ENCODE measurements around the gene YBX1. TPM values are rescaled to one million over a fixed set of nuclear protein-coding genes. Genes with fewer than 3 reads are reported as not detected.

YBX1 gene
- total RNA-seq, 3 donors from 2014 or later (not counting 1 experiment from before 2014, with no cell fraction given), result 239 to 305 (median 279) TPM

DNA sequence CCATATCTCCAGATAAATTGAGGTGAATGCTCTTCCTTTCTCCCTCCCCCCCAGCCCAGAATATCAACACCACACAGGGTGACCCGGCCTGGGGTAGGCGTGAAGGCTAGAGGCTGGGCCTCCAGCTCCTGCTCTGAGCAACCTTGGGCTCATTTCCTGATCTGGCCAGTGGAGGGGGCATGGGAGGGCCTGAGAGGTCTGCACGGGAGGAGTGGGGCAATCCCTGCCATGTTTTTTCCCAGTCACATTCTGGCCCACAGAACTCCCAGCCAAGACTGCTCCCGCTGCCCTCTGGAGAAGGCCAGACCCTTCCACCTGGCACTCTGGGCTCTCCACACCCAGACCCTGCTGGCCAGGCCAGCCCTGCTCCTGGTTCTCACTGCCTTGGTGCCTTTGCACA is 53.9 kb downstream of the YBX1 start:
- Histone ChIP-seq H3K27ac (ENCODE audit: low read length) (no peak overlapping the region), H3K9me3 (ENCODE audit: control insufficient read depth, insufficient read depth, low read length) (no peaks in the 10 kb centered on the region), H3K36me3 (ENCODE audit: control insufficient read depth, insufficient read depth, low read length) (no peaks in the 10 kb centered on the region), H3K27me3 (ENCODE audit: control insufficient read depth, insufficient read depth, low read length) (no peaks in the 10 kb centered on the region), H3K4me1 (ENCODE audit: control insufficient read depth, insufficient read depth, low read length) (peaks cover 15% of the 10 kb centered on the region), H3K4me3 (ENCODE audit: low read length) (no peak overlapping the region)
- H3K9me3 Mint-ChIP-seq, result no peaks in the 10 kb centered on the region
- H3K4me1 Mint-ChIP-seq, result peaks cover 0 to 11% of the 10 kb centered on the region in 2 donors
- no peak for DNase-seq
- intact Hi-C loops (cut with micrococcal nuclease), result no loop called here
- ATAC-seq, result no peak
- no peaks in the 10 kb centered on the region for H3K36me3 Mint-ChIP-seq
- TF ChIP-seq, protein P1, sequence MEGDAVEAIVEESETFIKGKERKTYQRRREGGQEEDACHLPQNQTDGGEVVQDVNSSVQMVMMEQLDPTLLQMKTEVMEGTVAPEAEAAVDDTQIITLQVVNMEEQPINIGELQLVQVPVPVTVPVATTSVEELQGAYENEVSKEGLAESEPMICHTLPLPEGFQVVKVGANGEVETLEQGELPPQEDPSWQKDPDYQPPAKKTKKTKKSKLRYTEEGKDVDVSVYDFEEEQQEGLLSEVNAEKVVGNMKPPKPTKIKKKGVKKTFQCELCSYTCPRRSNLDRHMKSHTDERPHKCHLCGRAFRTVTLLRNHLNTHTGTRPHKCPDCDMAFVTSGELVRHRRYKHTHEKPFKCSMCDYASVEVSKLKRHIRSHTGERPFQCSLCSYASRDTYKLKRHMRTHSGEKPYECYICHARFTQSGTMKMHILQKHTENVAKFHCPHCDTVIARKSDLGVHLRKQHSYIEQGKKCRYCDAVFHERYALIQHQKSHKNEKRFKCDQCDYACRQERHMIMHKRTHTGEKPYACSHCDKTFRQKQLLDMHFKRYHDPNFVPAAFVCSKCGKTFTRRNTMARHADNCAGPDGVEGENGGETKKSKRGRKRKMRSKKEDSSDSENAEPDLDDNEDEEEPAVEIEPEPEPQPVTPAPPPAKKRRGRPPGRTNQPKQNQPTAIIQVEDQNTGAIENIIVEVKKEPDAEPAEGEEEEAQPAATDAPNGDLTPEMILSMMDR (IDR thresholded peaks at IDR 0.05), result no peak
- no peak overlapping the region for H3K4me3 Mint-ChIP-seq
- H3K27me3 Mint-ChIP-seq (ENCODE audit: low read depth in 2 of 2), result no peaks in the 10 kb centered on the region
- H3K27ac Mint-ChIP-seq, result no peak overlapping the region
- 71% methylated on average over 3 of the region's 4 CpGs for WGBS (ENCODE audit: insufficient coverage)

DNA sequence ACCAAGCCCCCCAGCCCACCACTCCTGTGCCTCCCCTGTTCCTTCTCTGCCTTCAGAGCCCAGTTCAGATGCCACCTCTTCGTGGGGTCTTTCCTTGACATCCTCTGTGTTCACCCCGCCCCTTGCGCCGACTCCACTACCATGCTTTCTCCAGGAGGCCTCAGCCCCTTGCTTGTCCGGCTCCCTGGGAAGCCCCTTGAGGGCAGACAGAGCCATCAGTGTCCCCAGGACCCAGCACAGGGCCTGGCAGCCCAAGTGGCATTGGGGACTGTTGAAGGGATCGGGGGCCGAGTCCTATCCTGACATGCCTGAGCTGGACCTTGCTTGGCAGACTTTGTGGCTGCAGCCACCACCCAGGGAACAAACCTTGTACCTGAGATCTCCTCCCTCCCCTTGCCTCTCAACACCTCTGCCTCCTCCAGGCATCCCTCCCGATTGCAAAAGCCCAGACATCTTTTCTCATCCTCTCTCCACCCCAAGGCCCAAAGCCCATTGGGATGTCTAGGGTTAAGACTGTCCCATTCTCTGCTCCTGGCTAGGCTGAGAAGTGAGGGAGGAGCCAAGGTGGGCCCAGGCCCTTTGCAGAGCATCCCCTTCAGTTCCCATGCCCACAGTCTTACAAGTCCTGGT is 54.5 kb downstream of the YBX1 start:
- intact Hi-C loops (cut with micrococcal nuclease), result no loop called here
- TF ChIP-seq, protein P1 (IDR thresholded peaks at IDR 0.05), result no peak
- DNase-seq, result no peak
- Histone ChIP-seq H3K36me3 (ENCODE audit: control insufficient read depth, insufficient read depth, low read length) (no peaks in the 10 kb centered on the region), H3K4me1 (ENCODE audit: control insufficient read depth, insufficient read depth, low read length) (peaks cover 15% of the 10 kb centered on the region), H3K9me3 (ENCODE audit: control insufficient read depth, insufficient read depth, low read length) (no peaks in the 10 kb centered on the region), H3K27ac (ENCODE audit: low read length) (no peak overlapping the region), H3K27me3 (ENCODE audit: control insufficient read depth, insufficient read depth, low read length) (no peaks in the 10 kb centered on the region), H3K4me3 (ENCODE audit: low read length) (no peak overlapping the region)
- 89% methylated on average over 8 of the region's 8 CpGs for WGBS (ENCODE audit: insufficient coverage)
- H3K4me3 Mint-ChIP-seq, result no peak overlapping the region
- no peaks in the 10 kb centered on the region for H3K36me3 Mint-ChIP-seq
- H3K27ac Mint-ChIP-seq, result no peak overlapping the region
- no peaks in the 10 kb centered on the region for H3K9me3 Mint-ChIP-seq
- ATAC-seq, result no peak
- no peaks in the 10 kb centered on the region for H3K27me3 Mint-ChIP-seq (ENCODE audit: low read depth in 2 of 2)
- H3K4me1 Mint-ChIP-seq, result peaks cover 0 to 11% of the 10 kb centered on the region in 2 donors

DNA sequence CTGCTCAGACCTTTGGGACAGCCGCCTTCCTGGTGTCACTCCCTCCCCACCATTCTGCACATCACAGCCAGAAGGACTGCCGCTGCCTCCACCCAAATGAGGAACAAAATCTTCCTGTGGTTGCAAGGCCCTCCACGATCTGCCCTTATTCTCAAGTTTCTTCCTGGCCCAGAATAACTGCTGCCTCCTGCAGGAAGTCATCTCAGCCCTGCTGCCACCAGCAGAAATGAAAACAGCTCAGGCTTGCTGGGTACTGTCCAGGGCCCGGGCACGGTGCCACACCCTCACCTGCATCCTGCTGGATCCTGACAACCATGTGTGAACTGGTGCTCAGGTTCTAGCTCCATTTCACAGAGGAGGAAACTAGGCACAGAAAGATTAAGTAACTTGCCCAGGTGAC is 55.0 kb downstream of the YBX1 start:
- ATAC-seq (no peak), DNase-seq (peak in 1 of 2 donors; percentile 29)
- Histone ChIP-seq H3K4me3 (ENCODE audit: low read length) (no peak overlapping the region), H3K9me3 (ENCODE audit: control insufficient read depth, insufficient read depth, low read length) (no peaks in the 10 kb centered on the region), H3K27ac (ENCODE audit: low read length) (no peak overlapping the region), H3K36me3 (ENCODE audit: control insufficient read depth, insufficient read depth, low read length) (no peaks in the 10 kb centered on the region), H3K4me1 (ENCODE audit: control insufficient read depth, insufficient read depth, low read length) (peaks cover 15% of the 10 kb centered on the region), H3K27me3 (ENCODE audit: control insufficient read depth, insufficient read depth, low read length) (no peaks in the 10 kb centered on the region)
- whole genome bisulfite sequencing (ENCODE audit: insufficient coverage), result 5% methylated on average over 5 of the region's 5 CpGs
- Mint-ChIP-seq H3K27me3 (ENCODE audit: low read depth in 2 of 2) (no peaks in the 10 kb centered on the region), H3K9me3 (no peaks in the 10 kb centered on the region), H3K27ac (no peak overlapping the region), H3K4me3 (no peak overlapping the region), H3K4me1 (peaks cover 0 to 11% of the 10 kb centered on the region in 2 donors), H3K36me3 (no peaks in the 10 kb centered on the region)
- TF ChIP-seq, protein P1 (IDR thresholded peaks at IDR 0.05), result no peak
- intact Hi-C loops (cut with micrococcal nuclease), result no loop called here

Data from natural killer cell (primary cell).